NCI-H774 (cell line): ENCODE results near the gene PANK2.
A peak's percentile ranks its signal among the peaks of the same experiment; 100 is the strongest.
"Not testable (repeated sequence)": the region's sequence is repeated elsewhere in the genome, so short reads cannot be mapped to it uniquely, and the experiment has no call there.

ENCODE experiments used
- DNase-seq: peaks from one replicate; lab custom pipeline; 2025; lab: John Stamatoyannopoulos, UW

PANK2 gene

DNA sequence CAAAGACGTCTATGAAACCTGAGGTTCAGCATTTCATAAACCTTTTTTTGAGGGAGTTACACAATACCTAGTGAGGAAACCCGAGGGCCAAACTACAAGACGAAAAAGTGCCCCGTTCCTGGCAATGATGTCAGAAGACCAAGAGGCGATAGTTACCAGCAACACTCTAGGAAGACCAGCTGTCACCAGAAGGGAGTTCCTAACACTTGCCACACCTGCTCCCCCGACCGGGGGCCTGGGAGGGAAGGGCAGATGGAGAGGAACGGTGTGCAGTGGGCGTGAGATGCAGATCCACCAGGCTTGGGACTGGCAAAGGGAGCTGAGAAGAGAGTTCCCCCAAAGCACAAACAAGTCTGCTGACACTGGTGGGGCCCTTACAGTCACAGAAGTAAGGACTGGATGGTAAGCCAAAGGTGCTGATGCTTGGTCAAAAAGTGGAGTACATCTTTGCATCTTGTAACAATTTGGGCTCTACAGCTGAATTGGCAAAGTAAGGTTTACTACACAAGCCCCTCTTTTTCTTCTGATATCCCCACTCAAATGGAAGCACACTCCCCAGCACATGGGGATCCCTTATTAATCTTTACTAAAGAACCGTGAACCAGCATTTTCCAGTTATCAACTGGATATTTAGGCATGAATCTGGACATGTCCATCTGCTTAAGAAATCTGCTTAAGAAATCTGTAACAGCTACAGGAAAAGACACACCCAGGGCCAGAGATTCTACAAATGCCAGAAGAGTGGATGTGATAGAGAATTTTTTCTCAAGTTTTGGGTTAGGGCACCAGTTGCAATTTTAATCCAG lies 38.5 kb downstream of the PANK2 start:
- peak; percentile 24 for DNase-seq

DNA sequence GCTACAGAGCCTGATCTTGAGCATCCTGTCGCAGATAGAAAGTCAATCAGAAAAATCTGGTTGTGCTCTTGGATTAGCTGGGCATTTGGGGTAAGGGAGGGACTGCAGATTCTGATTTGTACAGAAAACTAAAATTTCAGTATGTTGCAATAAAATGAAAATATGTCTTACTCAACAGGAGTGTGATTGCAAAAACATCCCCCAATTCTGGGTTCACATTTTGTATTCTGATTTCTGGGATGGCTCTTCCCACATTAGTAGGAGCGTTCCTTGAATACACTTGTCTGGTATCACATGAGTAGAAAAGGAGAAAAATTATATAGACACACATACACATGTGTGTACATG lies 40.5 kb downstream of the PANK2 start:
- DNase-seq, result no peak

DNA sequence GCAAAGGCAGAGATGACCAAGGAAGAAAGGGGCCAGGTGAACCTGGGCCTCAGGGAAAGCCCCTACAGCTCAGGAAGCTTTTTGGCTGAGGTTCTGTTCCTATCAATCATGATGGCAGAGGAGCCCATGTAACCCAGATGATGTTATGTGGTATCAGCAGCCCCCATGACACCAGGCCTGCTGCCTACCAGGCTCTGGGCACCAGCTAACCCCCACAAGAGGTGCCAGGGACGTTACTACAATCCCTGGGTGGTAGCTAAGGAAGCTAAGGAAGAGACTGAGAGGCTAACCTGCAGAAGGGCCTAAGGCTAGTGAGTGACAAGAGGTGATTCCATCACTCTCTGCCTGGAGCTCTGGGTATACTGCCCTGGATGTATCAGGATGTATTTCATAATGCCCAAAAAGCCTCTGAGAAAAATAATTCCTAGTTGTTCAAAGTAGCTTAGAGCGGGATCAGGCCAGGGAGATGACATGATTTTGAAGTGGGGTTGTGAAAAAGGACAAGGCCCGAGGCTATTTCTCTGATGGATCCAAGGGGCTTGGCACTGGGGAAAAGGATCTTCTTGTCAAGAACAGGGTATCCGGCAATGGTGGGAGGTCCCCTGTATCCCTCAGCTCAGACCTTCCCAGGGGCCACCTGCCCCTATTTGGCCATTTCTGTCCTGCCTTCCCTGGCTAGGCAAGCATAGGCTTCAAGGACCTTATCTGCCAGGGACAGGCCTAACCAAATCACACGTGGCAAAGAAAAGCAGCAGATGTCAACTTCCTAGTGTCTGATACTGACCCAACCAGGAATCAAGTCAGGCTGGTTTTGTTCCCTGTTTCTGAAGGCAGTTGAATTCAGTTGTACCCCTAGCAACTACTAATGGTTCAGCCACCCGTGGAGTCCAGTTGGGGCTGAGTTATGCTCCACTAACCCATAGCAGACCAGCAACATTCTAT lies 41.3 kb downstream of the PANK2 start:
- DNase-seq, result no peak

DNA sequence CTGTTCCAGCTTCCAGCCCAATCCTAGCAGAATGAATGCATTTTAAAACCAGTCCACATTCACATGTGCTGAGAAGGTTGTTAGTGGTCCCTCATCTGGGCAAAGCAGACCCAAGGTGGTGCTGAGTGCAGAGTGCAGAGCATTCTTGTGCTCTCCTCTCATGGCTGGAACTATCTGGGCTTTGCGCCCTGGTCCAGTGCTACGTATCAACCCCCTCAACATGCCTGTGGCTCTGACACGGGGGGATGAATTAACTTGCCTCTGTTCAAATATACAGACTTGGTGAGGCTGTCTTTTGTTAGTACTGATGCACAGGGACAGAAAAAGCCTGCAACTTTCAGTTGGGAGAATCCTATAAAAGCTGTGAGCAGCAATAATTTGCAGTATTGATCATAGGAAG lies 42.5 kb downstream of the PANK2 start:
- DNase-seq, result no peak

DNA sequence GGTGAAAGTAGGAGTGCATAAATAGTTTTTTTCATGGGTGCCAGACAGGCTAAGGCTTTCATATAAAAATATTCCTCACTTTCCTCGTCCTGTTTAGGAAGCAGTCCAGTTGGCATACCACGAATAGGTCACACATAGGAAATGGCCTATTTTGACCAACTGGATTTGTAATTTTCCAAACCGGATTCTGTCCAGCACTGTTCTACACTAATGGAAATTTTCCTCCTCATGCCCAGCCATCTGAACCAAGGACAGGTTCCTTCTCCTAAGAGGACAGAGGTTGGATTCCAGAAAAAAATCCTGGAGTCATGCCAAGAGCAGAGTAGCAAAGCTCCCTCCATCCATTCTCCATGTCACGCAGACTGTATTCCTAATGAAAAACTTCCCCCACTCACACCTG lies 43.1 kb downstream of the PANK2 start:
- no peak for DNase-seq

DNA sequence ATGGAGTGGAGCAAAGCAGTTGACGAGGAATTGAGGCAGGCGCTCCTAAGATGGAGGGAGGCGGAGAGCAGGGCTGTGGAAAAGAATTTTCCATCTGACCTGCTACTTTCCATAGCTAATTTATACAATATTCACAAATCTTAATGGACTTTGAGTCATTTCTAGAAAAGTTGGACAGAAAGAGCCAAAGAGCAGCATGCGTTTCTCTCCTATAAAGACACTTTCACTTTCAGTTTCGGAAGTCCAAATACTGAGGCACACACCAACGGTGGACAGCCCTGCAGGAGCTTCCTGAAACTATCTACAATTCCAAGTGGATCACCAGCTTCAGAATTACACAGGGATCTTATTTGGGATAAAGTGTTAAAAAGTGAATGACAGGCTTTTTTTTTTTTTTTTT lies 43.5 kb downstream of the PANK2 start:
- DNase-seq, result peak; percentile 23

DNA sequence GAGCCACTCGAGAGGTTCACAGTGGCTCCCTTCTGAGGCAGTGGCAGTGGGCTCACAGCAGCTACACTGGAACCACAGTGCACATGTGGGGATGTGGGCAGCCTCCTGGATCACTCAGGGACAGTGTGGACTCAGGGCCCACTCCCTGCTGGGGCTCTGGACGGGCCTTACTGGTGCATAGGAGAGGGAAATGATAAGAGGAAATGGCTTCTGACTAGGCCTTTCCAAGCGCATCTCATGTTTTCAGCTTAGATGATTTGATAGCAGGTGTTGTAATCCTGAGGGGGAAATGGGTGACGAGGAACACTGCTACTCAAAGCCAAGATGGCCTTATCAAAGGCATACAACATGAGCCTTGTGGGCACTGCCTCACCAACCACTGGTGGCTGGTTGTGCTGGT lies 44.0 kb downstream of the PANK2 start:
- no peak for DNase-seq

DNA sequence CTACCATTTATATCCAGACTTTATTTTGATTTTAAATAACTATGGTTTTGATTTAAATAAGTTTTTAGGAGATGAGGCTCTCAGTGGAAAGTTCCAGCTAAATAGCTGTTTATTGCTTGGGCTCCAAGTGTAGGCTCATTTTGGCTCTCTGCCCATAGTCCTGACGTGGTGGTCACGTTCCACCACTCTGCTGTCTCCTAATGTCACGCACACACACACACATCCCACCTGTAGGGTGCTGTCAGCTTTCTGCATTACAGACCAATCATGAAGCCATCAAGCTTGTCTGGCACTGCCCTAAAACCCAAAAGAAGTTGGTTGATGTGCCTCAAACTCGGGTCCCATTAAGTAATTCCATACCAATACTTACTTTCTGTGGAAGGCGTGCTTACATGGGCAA lies 45.4 kb downstream of the PANK2 start:
- DNase-seq, result no peak

DNA sequence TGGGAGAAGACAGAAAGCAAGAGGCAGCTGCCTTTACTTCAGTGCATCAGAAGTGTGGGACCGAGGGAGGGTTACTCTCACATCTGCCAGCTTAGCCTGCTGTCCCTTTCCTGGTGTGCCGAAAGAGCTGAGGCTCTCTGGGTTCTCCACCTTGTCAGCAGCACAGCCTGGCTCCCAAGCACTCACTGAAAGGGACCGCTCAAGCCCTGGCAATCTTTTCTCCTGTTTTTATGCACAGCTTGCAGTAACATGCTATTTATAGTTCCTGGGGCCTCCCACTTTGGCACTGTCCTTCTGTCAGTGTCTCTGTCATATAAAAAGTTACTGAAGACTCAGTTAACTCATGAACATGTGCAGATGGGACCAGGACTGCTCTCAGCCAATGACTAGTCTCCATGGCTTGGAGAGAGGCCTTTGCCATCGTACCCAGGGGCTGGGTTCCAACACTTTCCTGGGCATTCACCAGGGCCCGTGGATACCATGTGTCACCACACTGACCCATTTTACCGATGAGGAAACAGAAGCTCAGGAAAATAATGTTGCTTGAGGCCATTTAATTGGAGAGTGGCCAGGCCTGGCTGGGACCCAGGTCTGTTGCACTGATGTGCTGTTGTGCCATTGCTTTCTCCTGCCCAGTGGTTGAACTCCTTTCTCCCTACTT lies 46.2 kb downstream of the PANK2 start:
- DNase-seq, result no peak

DNA sequence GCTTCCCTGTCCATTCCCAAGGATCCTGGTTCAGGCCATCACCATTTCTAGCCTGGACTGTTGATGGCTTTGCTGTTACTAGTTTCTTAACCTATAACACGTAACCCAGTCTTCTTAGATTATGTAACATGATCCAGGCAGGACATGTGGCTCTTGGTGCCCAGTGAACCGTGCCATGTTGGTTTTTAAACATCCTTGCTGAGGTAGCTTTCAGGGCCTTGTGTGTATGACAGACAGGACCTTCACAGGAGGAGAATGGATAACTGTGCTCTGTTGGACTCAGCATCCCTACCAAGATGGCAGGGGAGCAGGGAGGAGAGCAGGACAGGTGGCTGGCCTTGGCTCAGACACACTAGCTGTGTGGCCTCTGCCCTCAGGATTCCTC lies 46.8 kb downstream of the PANK2 start:
- no peak for DNase-seq

DNA sequence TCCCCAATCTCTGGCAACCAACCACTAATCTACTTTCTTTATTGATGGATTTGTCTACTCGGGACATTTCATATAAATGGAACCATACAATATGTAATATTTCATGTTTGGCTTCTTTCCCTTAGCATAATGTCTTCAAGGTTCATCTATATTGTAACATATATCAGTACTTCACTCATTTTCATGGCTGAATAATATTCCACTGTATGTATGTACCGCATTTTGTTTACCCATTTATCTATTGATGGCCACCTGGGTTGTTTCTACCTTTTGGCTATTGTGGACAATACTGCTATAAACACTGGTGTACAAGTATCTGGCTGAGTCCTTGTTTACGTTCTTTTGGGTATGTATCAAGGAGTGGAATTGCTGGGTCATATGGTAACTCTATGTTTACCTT lies 48.4 kb downstream of the PANK2 start:
- DNase-seq, result no peak

DNA sequence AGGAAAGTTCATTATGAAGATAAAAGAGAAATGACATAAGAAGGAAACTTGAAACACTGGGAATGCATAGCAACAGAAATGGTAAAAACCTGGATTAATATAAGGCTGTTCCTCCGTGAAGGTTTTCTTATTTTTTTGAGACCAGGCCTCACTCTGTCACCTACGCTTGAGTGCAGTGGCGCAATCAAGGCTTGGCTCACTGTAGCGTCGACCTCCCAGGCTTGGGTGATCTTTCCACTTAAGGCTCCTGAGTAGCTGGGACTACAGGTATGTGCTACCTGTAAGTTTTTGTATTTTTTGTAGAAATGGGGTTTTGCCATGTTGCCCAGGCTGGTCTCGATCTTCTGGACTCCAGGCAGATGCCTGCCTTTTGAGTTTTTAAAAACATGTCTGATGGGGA lies 51.7 kb downstream of the PANK2 start:
- DNase-seq, result no peak

DNA sequence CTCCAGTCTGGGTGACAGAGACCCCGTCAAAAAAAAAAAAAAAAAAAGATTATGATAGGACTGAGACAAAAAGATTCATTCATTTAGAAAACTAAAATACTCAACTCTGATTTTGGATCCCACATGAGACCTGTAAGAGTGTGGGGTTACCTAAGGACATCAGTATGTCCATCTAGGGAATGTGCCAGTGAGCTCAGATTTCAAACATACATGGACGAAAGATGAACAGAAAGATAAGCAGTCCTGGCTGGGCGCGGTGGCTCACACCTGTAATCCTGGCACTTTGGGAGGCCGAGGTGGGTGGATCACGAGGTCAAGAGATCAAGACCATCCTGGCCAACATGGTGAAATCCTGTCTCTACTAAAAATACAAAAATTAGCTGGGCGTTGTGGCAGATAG lies 57.5 kb downstream of the PANK2 start:
- not testable (repeated sequence) for DNase-seq

DNA sequence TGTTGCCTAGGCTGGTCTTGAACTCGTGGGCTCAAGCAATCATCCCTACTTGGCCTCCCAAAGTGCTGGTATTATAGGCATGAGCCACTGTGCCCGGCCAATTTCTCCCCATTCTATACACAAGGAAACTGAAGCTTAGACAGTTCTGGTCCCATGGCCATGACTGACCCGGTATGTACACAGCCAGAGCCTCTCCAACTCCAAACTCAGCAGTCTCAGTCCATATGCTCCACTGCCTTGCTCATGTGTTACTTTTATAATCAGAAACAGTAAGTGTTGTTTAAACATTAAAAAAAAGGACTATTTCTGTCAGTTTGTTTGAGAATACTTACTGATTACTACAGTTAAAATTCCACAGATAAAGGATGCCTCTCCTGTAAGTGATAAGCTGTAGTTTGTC lies 75.5 kb downstream of the PANK2 start:
- no peak for DNase-seq

DNA sequence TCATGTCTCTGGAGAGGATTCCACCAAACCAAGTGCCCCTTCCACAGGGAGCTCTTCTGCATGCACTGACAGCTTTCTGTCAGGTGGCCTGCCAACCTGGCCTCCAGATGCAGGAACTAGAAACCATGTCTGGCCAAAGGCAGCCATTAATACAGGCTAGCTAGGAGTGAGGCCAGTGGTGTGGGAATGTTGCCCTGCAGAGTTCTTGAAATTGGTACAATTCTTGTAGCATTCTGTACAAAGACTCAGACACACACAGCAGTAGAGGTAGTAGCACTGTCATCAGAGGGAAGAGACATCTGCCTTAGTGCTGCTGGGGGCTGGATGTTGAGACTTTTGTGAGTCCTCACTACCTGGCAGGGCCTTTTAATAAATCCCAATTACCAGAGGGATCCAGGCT lies 77.4 kb downstream of the PANK2 start:
- DNase-seq, result no peak

DNA sequence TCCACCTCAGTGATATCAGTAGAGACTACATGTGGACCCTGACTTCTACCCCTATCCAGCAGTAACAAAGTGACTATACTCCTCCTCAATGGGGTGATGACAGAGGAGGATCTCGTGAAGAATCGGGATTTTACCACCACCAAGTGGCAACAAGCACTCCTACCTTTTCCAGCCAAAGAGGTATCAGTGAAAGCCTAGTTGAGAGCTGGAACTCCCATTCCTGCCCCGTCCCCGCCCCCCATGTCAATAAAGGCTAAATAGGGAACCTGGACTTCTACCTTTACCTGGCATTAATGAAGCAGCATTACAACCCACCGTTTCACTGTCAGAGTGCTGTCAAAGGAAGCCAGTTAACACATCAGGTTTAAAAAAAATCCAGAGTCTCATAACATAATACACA lies 80.8 kb downstream of the PANK2 start:
- no peak for DNase-seq

DNA sequence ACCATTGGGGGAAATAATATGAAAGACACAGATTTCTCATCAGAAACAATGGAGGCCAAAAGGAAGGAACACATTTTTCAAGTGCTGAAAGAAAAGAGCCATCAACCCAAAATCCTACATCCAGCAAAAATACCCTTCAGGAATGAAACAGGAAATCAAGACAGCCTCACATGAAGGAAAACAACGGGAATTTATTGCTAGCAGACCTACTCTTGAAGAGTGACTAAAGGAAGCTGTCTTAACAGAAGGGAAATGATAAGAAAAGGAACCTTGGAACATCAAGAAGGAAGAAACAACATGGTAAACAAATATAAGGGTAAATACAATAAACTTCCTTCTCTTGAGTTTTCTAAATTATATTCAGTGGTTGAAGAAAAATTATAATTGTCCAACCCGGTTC lies 82.0 kb downstream of the PANK2 start:
- DNase-seq, result no peak

DNA sequence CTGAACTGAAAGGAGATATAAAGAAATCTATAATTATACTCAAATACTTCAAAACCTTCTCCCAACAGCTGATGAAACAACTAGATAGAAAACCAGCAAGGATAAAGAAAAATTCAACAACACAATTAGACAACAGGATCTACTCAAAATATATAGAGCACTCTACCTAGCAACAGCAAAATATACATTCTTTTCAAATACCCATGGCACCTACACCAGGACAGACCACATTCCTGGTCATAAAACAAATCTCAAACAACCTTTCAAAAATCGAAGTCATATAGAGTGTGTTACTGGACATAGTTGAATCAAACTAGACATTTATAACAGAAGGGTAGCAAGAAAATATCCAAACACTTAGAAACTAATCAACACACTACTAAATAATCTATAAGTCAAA lies 83.0 kb downstream of the PANK2 start:
- DNase-seq, result no peak

DNA sequence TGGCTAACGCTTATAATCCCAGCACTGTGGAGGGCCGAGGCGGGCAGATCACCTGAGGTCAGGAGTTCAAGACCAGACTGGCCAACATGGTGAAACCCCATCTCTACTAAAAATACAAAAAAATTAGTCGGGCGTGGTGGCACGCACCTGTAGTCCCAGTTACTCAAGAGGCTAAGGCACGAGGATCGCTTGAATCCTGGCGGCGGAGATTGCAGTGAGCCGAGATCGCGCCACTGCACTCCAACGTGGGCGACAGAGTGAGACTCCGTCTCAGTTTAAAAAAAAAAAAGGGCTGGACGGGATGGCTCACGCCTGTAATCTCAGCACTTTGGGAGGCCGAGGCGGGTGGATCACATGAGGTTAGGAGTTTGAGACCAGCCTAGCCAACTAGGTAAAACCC lies 83.4 kb downstream of the PANK2 start:
- not testable (repeated sequence) for DNase-seq

DNA sequence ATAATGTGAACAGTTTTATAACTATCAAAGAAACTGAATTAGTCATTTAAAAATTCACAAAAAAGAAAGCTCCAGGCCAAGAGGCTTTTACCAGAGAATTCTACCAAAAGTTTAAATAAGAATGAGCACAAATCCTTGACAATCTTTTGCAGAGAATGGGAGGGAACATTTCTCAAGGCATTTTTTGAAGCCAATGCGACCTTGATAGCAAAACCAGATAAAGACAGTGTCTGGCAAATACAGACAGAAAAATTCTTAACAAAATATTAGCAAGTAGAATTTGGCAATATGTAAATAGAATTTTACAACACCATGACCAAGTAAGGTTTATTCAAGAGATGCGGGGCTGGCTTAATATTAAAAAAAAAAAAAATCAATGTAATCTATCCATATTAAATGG lies 84.5 kb downstream of the PANK2 start:
- DNase-seq, result no peak

DNA sequence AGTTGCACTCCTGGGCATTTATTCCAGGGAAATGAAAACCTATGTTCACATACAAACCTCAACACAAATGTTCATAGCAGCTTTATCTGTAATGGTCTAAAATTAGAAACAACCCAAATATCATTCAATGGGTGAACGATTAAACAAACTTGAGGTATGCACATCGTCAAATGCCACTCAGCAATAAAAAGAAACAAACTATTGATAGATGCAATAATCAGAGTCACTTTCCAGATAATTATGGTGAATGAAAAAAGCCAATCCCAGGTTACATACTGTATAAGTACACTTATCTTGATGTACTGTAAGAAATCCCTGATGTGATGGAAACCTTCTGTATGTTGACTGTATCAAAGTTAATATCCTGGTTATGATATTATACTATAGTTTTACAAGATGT lies 87.3 kb downstream of the PANK2 start:
- DNase-seq, result no peak
